ENCODE results near the gene EVI2A. TPM values are rescaled to one million over a fixed set of nuclear protein-coding genes. Genes with fewer than 3 reads are reported as not detected.

EVI2A gene
- total and polyA plus RNA-seq, 10 of the 15 experiments (the other 5 are each of a cell fraction or from before 2014, with no cell fraction given) = 4.6 to 78.3 (median 25.7) TPM

GRCh38 chr17:31313982-31314781 lies 7.2 kb downstream of the EVI2A start, which contains the start of gene EVI2B (continued):
- TF ChIP-seq NKRF (conservative IDR thresholded peaks at IDR 0.05) = no peak
- TF ChIP-seq ZBED1 (IDR thresholded peaks at IDR 0.05; ENCODE audit: borderline replicate concordance) = 0 out of 2 replicates have a peak, but pooled peaks have one; percentile 27
- 0 out of 2 replicates have a peak, but pooled peaks have one; percentile 8 for TF ChIP-seq NR2F1 (conservative IDR thresholded peaks at IDR 0.05)
- TF ChIP-seq HCFC1 (IDR thresholded peaks at IDR 0.05; ENCODE audit: low read length) = no peak
- TF ChIP-seq PKNOX1 (IDR thresholded peaks at IDR 0.05) = peak; percentile 44
- 0 out of 2 replicates have a peak, but pooled peaks have one; percentile 23 for TF ChIP-seq PML (IDR thresholded peaks at IDR 0.05; ENCODE audit: low read length)
- peak; percentile 36; the same call in 1 of the 2 replicates for TF ChIP-seq FOXM1 (IDR thresholded peaks at IDR 0.05; ENCODE audit: low read depth, low read length)
- peak; percentile 48; the same call in 1 of the 2 replicates for TF ChIP-seq MTA2 (IDR thresholded peaks at IDR 0.05; ENCODE audit: low read depth)
- TF ChIP-seq GABPA (IDR thresholded peaks at IDR 0.05; ENCODE audit: low read depth) = 0 out of 2 replicates have a peak, but pooled peaks have one; percentile 29
- 0 out of 4 replicates have a peak, but pooled peaks have one; percentile 2 to 18 for TF ChIP-seq IKZF2 (IDR thresholded peaks at IDR 0.05)
- TF ChIP-seq WRNIP1 (IDR thresholded peaks at IDR 0.05; ENCODE audit: borderline replicate concordance, low read depth, low read length) = no peak
- TF ChIP-seq SKIL (IDR thresholded peaks at IDR 0.05; ENCODE audit: low read depth, poor library complexity, severe bottlenecking) = peak; percentile 25
- no peak for TF ChIP-seq TCF12 (IDR thresholded peaks at IDR 0.05; ENCODE audit: low read depth, low read length)
- TF ChIP-seq SP1 (IDR thresholded peaks at IDR 0.05; ENCODE audit: low read depth, low read length) = no peak
- TF ChIP-seq ATF2 (IDR thresholded peaks at IDR 0.05; ENCODE audit: low read length) = peak; percentile 55
- TF ChIP-seq EP300 (IDR thresholded peaks at IDR 0.05; ENCODE audit: borderline replicate concordance in 1 of 2, control insufficient read depth in 1 of 2, low read depth in 2 of 2, low read length in 2 of 2) = 0 out of 4 replicates have a peak, but pooled peaks of 1 of the 2 experiments have one; percentile 11
- 0 out of 2 replicates have a peak, but pooled peaks have one; percentile 49 for TF ChIP-seq ZNF217 (IDR thresholded peaks at IDR 0.05)
- TF ChIP-seq ZNF207 (IDR thresholded peaks at IDR 0.05; ENCODE audit: borderline replicate concordance) = no peak
- no peak for TF ChIP-seq TARDBP (IDR thresholded peaks at IDR 0.05; ENCODE audit: borderline replicate concordance)
- peak; percentile 90 for TF ChIP-seq RUNX3 (IDR thresholded peaks at IDR 0.05; ENCODE audit: low read length)

Measured in GM12878 (cell line).